ENCODE results near the gene SHISAL1.

Gene SHISAL1

GRCh38 chr22:44319685-44320084 lies 6.9 kb upstream of the SHISAL1 start:
- DNase-seq (ENCODE audit: low spot score): no peak
- no peak for TF ChIP-seq CTCF (conservative IDR thresholded peaks at IDR 0.05; ENCODE audit: low read depth)
- ChIA-PET CTCF (no interaction called here), POLR2A (ENCODE audit: low non-redundant PET) (no interaction called here)
- H3K27ac ChIP-seq: peak overlapping the region; percentile 18; the same call in 1 of the 2 replicates

- no peak for TF ChIP-seq CTCF (conservative IDR thresholded peaks at IDR 0.05; ENCODE audit: low read depth)
- ChIA-PET POLR2A (ENCODE audit: low non-redundant PET) (no interaction called here), CTCF (no interaction called here)
- H3K27ac ChIP-seq: peak overlapping the region; percentile 18
- DNase-seq (ENCODE audit: low spot score): no peak
These were observed 6.0 kb upstream of the SHISAL1 start for GRCh38 chr22:44318751-44319150.

- CTCF ChIA-PET: no interaction called here
- no peak for DNase-seq (ENCODE audit: low spot score)
- H3K27ac ChIP-seq: peak overlapping the region; percentile 37
- TF ChIP-seq CTCF (conservative IDR thresholded peaks at IDR 0.05; ENCODE audit: low read depth): no peak
- POLR2A ChIA-PET (ENCODE audit: low non-redundant PET): no interaction called here
These were observed 5.3 kb upstream of the SHISAL1 start for GRCh38 chr22:44317886-44318637.

GRCh38 chr22:44317123-44317444 lies 4.3 kb upstream of the SHISAL1 start:
- CTCF ChIA-PET: no interaction called here
- POLR2A ChIA-PET (ENCODE audit: low non-redundant PET): no interaction called here
- no peak for TF ChIP-seq CTCF (conservative IDR thresholded peaks at IDR 0.05; ENCODE audit: low read depth)
- peak overlapping the region; percentile 37; the same call in 1 of the 2 replicates for H3K27ac ChIP-seq
- DNase-seq (ENCODE audit: low spot score): no peak

- TF ChIP-seq CTCF (conservative IDR thresholded peaks at IDR 0.05; ENCODE audit: low read depth): no peak
- ChIA-PET CTCF (no interaction called here), POLR2A (ENCODE audit: low non-redundant PET) (no interaction called here)
- no peak overlapping the region; the same call in 1 of the 2 replicates for H3K27ac ChIP-seq
- DNase-seq (ENCODE audit: low spot score): no peak
These were observed 3.8 kb upstream of the SHISAL1 start for GRCh38 chr22:44316393-44317122.

- H3K27ac ChIP-seq: peak overlapping the region; percentile 90
- no peak for DNase-seq (ENCODE audit: low spot score)
- TF ChIP-seq CTCF (conservative IDR thresholded peaks at IDR 0.05; ENCODE audit: low read depth): no peak
- ChIA-PET POLR2A (ENCODE audit: low non-redundant PET) (no interaction called here), CTCF (interaction anchor here (0.6 kb wide), 1 partner anchor 9 kb away, joined by 3 read pairs; no protein-coding TSS in a partner anchor)
These were observed 1.8 kb upstream of the SHISAL1 start for GRCh38 chr22:44314425-44315067.

All from RWPE1 (cell line).